Astrocyte of the cerebellum (primary cell): ENCODE data around the gene FMN2.

ENCODE experiments used
- DNase-seq: peaks from one replicate; pipeline ENCODE4 v3.0.0-alpha.2; 2011; ENCODE audit warnings: low read depth
- H3K4me3 ChIP-seq: 2 replicates; pipeline ENCODE4 v1.5.1; 2011; ENCODE audit warnings: mild to moderate bottlenecking, low read depth, low read length, moderate library complexity
- CTCF ChIP-seq: IDR thresholded peaks from 2 replicates; pipeline ENCODE4 v1.5.1; 2012; ENCODE audit warnings: low read length, low read depth, moderate library complexity, mild to moderate bottlenecking; ENCODE audit errors: missing control alignments
- in situ Hi-C: cut with HindIII; loops from 2 replicates; pipeline ENCODE4 v1.10.0; 2017; ENCODE audit warnings: low sequenced_read_pairs

Gene FMN2

GRCh38 chr1:240280560-240281322 lies 189.1 kb downstream of the FMN2 start:
- no peak for TF ChIP-seq CTCF
- no peak for DNase-seq
- in situ Hi-C loops, result no loop called here
- H3K4me3 ChIP-seq, result no peak overlapping the region

GRCh38 chr1:240282061-240282830 lies 190.6 kb downstream of the FMN2 start:
- in situ Hi-C loops, result no loop called here
- DNase-seq, result no peak
- no peak for TF ChIP-seq CTCF

GRCh38 chr1:240284656-240285414 lies 193.2 kb downstream of the FMN2 start:
- H3K4me3 ChIP-seq, result no peak overlapping the region
- in situ Hi-C loops, result no loop called here
- TF ChIP-seq CTCF, result no peak
- DNase-seq, result no peak

More at GRCh38 chr1:240282061-240282830, 190.6 kb downstream of the FMN2 start:
- no peak overlapping the region for H3K4me3 ChIP-seq

GRCh38 chr1:240285540-240285939 lies 193.9 kb downstream of the FMN2 start:
- no peak overlapping the region for H3K4me3 ChIP-seq
- no peak for DNase-seq
- TF ChIP-seq CTCF, result no peak
- in situ Hi-C loops, result no loop called here

GRCh38 chr1:240287722-240288121 lies 196.0 kb downstream of the FMN2 start:
- no peak for TF ChIP-seq CTCF
- no peak for DNase-seq

GRCh38 chr1:240293706-240294105 lies 202.0 kb downstream of the FMN2 start:
- no peak overlapping the region for H3K4me3 ChIP-seq
- in situ Hi-C loops, result no loop called here
- no peak for DNase-seq
- no peak for TF ChIP-seq CTCF

More at GRCh38 chr1:240287722-240288121, 196.0 kb downstream of the FMN2 start:
- no peak overlapping the region for H3K4me3 ChIP-seq
- in situ Hi-C loops, result no loop called here
